NT2/D1 (cell line): ENCODE data around the gene ARHGEF11.

ENCODE experiments used
- DNase-seq: peaks from one replicate; pipeline ENCODE4 v3.0.0-alpha.2; 2011; ENCODE audit warnings: low read depth, low spot score
- H3K27me3 ChIP-seq: 2 replicates; pipeline ENCODE4 v1.6.0; 2011; ENCODE audit warnings: mild to moderate bottlenecking; ENCODE audit not compliant: insufficient read length, insufficient read depth
- H3K36me3 ChIP-seq: 2 replicates; pipeline ENCODE4 v1.6.1; 2011; ENCODE audit warnings: mild to moderate bottlenecking, low read length, mixed read lengths; ENCODE audit not compliant: insufficient read depth, insufficient read length
- H3K4me1 ChIP-seq: 2 replicates; pipeline ENCODE4 v1.5.1; 2011; ENCODE audit not compliant: insufficient read depth, insufficient read length
- H3K4me3 ChIP-seq: 2 replicates; pipeline ENCODE4 v1.5.1; 2011; ENCODE audit warnings: low read depth; ENCODE audit not compliant: insufficient read length
- H3K9ac ChIP-seq: 2 replicates; pipeline ENCODE4 v1.6.0; 2011; ENCODE audit warnings: low read depth; ENCODE audit not compliant: insufficient read length
- H3K9me3 ChIP-seq: 2 replicates; pipeline ENCODE4 v1.5.1; 2011; ENCODE audit warnings: mild to moderate bottlenecking, low read length; ENCODE audit not compliant: insufficient read depth
- SUZ12 ChIP-seq: IDR thresholded peaks from 2 replicates; pipeline ENCODE4 v1.6.1; 2011; ENCODE audit not compliant: insufficient read length, insufficient read depth; ENCODE audit errors: extremely low read depth
- YY1 ChIP-seq: IDR thresholded peaks from 2 replicates; pipeline ENCODE4 v1.6.1; 2011; ENCODE audit not compliant: insufficient read length, insufficient read depth
- ZNF274 ChIP-seq: IDR thresholded peaks from 2 replicates; pipeline ENCODE4 v1.6.1; 2011; ENCODE audit warnings: mild to moderate bottlenecking, low read depth, low read length

The ARHGEF11 gene

DNA sequence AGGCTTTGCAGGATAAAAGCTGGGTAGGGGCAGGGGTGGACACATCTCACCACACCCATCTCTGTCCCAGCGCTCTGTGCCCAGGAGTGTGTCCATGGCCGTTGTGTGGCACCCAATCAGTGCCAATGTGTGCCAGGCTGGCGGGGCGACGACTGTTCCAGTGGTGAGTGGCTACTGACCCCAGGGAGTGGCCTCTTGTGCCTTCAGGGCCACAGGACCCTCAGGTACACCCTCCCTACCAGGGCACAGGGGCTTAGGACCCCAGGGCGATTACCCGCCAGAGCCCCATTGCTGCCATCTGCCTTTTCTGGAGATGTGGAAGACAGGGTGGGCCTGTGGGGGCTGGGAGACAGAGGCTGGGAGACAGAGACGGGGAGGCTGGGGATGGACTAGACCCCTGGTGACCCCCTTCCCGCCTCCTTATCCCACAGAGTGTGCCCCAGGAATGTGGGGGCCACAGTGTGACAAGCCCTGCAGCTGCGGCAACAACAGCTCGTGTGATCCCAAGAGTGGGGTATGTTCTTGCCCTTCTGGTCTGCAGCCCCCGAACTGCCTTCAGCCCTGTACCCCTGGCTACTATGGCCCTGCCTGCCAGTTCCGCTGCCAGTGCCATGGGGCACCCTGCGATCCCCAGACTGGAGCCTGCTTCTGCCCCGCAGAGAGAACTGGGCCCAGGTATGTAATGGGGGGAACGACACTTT is 139.2 kb downstream of the ARHGEF11 start:
- H3K9me3 ChIP-seq: peaks cover 13% of the 10 kb centered on the region; the same call in 1 of the 2 replicates
- TF ChIP-seq SUZ12 (no peak), YY1 (no peak), ZNF274 (no peak)
- DNase-seq: no peak
- peaks cover 11% of the 10 kb centered on the region for H3K4me1 ChIP-seq
- no peak overlapping the region for H3K9ac ChIP-seq
- H3K36me3 ChIP-seq: peaks cover 54% of the 10 kb centered on the region
- no peak overlapping the region for H3K4me3 ChIP-seq
- H3K27me3 ChIP-seq: no peaks in the 10 kb centered on the region

DNA sequence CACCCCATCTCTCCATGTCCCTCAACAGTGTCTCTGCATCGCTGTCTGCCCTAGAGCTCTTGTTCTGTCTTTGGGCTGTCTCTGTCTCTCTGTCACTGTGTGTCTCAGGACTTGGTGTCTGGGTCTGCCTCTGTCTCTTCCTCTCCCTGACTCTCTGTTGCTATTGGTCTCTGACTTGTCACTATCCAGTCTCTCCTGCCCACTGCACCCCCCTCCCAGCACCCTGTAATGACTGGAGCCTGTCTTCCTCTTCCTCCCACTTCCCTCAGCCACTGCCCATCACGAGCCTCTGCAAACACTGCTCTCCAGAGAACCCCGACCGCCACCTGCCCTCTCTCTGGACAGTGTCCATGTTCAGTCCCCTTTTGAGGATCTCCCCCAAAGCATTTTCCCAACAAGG is 139.9 kb downstream of the ARHGEF11 start:
- no peak for TF ChIP-seq SUZ12
- no peak for TF ChIP-seq ZNF274
- TF ChIP-seq YY1: no peak
- H3K27me3 ChIP-seq: no peaks in the 10 kb centered on the region
- DNase-seq: no peak
- H3K9ac ChIP-seq: no peak overlapping the region
- H3K4me3 ChIP-seq: no peak overlapping the region
- H3K9me3 ChIP-seq: peaks cover 13% of the 10 kb centered on the region; the same call in 1 of the 2 replicates
- peaks cover 15% of the 10 kb centered on the region for H3K4me1 ChIP-seq
- H3K36me3 ChIP-seq: peaks cover 54% of the 10 kb centered on the region

DNA sequence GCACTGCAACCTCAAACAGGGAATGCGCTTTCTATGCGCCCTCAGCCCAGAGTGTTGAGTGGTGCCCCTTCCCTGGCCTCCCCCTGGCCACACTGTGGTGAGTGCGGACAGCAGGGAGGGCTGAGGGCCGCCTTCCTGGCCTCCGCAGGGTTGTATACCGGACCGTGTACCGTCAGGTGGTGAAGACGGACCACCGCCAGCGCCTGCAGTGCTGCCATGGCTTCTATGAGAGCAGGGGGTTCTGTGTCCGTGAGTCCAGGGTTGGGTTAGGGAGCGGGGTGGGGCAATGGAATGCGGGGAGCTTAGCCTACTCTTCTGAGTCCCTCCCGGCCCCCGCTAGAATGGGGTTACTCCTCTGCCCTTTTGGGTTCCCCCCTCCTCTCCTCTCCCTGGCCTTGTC is 140.4 kb downstream of the ARHGEF11 start:
- Histone ChIP-seq H3K9me3 (peaks cover 13% of the 10 kb centered on the region; the same call in 1 of the 2 replicates), H3K4me1 (peaks cover 14% of the 10 kb centered on the region), H3K36me3 (peaks cover 54% of the 10 kb centered on the region), H3K9ac (no peak overlapping the region), H3K27me3 (no peaks in the 10 kb centered on the region), H3K4me3 (no peak overlapping the region)
- DNase-seq: no peak
- TF ChIP-seq ZNF274 (no peak), YY1 (no peak), SUZ12 (no peak)

DNA sequence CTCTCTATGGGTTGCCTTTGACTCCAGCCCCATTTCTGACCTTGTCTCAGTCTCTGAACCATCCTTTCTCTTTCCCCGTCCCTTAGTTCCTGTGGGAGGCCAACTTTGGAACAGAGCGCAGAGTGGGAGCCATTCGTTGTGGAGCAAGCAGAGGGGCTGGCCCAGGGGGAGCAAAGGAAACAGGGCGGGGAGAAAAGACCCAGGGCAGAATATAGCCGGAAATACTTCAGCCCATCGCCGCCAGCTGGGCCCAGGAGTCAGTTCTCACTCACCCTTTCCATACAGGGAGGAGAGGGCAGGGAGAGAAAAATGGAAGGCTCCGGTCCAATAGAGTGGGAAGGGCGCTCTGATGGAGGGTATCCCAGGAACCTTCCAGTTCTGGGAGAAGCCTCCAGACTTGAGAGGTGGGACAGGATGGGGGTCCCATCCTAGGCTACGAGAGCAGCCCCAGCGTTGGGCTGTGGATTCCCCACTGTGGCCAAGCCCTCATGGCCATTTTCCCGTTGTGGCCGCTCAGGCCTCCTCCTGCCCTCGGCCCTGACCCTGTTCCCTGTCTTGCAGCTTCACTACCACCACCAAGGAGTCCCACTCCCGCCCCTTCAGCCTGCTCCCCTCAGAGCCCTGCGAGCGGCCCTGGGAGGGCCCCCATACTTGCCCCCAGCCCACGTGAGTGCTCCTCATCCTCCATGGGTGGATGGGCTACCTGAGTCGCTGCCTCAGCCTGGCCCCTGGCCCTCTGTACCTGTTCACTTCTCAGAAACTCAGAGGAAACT is 141.2 kb downstream of the ARHGEF11 start:
- DNase-seq: no peak
- Histone ChIP-seq H3K36me3 (peaks cover 47% of the 10 kb centered on the region), H3K4me3 (no peak overlapping the region), H3K4me1 (peaks cover 14% of the 10 kb centered on the region), H3K9ac (no peak overlapping the region), H3K27me3 (no peaks in the 10 kb centered on the region), H3K9me3 (peaks cover 13% of the 10 kb centered on the region; the same call in 1 of the 2 replicates)
- no peak for TF ChIP-seq YY1
- TF ChIP-seq SUZ12: no peak
- TF ChIP-seq ZNF274: no peak

DNA sequence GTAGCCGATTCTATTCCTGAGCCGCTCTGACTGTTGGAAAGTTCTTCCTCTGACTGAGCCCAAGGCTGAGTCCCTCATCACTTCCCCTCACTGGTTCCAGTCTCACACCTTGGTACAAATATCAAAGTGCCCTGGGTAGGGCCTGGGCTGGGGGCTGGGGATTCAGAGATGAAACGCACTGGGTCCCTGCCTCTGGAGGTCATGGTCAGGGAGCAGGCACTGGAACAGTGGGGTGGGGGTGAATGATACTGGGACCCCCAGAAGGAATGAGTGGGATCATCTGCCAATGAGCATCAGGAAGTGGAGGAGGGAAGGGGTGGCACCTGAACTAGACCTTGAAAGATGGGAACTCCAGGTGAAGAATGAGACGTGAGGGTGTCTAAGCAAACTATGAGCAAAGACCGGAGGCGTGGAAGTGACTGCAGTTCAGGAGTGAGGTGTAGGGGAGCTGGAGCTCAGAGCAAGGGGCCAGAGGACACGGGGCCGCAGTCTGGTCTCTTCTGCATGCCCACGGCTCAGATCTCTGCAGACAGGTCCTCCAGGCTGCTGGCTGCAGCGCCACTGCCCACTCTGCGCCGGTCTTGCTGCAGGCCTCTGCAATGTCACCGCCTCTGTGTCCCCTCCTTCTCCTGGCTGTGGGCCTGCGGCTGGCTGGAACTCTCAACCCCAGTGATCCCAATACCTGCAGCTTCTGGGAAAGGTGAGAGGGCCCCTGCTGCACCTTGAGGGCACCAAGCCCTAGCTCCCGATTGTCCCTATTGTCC is 142.0 kb downstream of the ARHGEF11 start:
- no peak overlapping the region for H3K4me3 ChIP-seq
- H3K9ac ChIP-seq: no peak overlapping the region
- no peak for DNase-seq
- H3K36me3 ChIP-seq: peaks cover 38% of the 10 kb centered on the region
- peaks cover 13% of the 10 kb centered on the region; the same call in 1 of the 2 replicates for H3K9me3 ChIP-seq
- H3K27me3 ChIP-seq: no peaks in the 10 kb centered on the region
- peaks cover 15% of the 10 kb centered on the region for H3K4me1 ChIP-seq
- no peak for TF ChIP-seq YY1
- TF ChIP-seq ZNF274: no peak
- TF ChIP-seq SUZ12: no peak

DNA sequence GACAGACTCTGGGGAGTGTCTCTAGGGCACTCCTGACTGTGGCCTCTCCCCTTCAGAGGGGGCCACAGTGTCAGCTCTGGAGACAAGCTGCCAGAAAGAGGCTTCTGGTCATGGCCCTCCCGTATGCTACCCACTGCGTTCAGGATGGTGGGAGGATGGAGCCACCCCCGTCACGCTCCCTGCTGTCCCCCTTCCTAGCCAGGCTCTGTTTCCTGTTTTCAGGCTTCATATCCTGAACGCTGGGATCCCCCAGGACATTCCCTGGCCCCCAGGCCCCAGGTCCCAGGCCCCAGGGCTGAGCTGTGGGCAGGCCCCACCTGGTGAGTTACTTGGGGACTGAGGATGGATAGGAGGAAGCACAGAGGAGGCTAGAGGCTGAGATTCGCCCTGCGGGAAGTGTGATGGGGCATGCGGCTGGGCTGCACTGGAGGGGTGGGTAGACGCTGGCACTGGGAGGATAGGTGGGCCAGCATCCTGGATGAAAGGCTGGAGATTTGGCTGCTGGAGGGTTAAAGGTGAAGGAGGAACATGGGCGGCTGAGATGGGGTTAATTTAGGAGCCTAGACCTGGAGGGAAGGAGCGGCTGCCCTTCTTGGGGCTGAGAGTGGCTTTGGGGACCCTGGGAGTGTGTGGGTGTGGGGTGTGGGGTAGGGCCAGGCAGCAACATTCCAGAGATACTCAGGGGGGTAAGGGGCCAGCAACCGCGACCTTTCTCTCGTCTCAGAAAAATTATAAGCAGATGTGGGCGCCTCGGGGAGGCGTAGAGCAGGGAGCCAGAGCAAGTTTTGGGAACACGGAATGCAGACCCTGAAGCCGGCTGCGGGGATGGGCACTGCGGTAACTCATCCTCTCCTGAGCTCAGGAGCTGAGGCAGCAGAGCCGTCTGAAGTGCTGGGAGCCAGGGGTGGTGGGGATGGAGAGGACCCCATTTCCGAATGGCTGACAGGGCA is 143.3 kb downstream of the ARHGEF11 start:
- Histone ChIP-seq H3K4me3 (no peak overlapping the region), H3K4me1 (peaks cover 27% of the 10 kb centered on the region), H3K36me3 (peaks cover 30% of the 10 kb centered on the region), H3K27me3 (no peaks in the 10 kb centered on the region), H3K9me3 (peaks cover 13% of the 10 kb centered on the region; the same call in 1 of the 2 replicates), H3K9ac (no peak overlapping the region)
- TF ChIP-seq SUZ12: no peak
- no peak for TF ChIP-seq ZNF274
- no peak for TF ChIP-seq YY1
- DNase-seq: no peak
